GM12801 (cell line): ENCODE measurements around the gene RBP2.

Experiments
- CTCF ChIP-seq: IDR thresholded peaks from one replicate; pipeline ENCODE4 v1.5.1; 2011; ENCODE audit warnings: control low read depth; ENCODE audit not compliant: insufficient read length; ENCODE audit errors: extremely low read depth

The RBP2 gene

GRCh38 chr3:139455206-139455605 lies 21.1 kb downstream of the RBP2 start:
- no peak for TF ChIP-seq CTCF

GRCh38 chr3:139454346-139454745 lies 22.0 kb downstream of the RBP2 start:
- TF ChIP-seq CTCF = no peak

GRCh38 chr3:139450159-139450558 lies 26.2 kb downstream of the RBP2 start:
- TF ChIP-seq CTCF = no peak

GRCh38 chr3:139449566-139449965 lies 26.8 kb downstream of the RBP2 start:
- no peak for TF ChIP-seq CTCF

- no peak for TF ChIP-seq CTCF
Observed at GRCh38 chr3:139448104-139448503, 28.2 kb downstream of the RBP2 start.

- TF ChIP-seq CTCF = no peak
Observed at GRCh38 chr3:139447486-139447885, 28.8 kb downstream of the RBP2 start.

- no peak for TF ChIP-seq CTCF
Observed at GRCh38 chr3:139444446-139444845, 31.9 kb downstream of the RBP2 start.

GRCh38 chr3:139443186-139443585 lies 33.1 kb downstream of the RBP2 start:
- no peak for TF ChIP-seq CTCF
